ENCODE data around the gene IZUMO4.
A peak's percentile ranks its signal among the peaks of the same experiment; 100 is the strongest.

IZUMO4 gene

GRCh38 chr19:2096480-2097202, at the start of gene IZUMO4:
Gene IZUMO4 (plus strand): TSS chr19:2096915. CDS start chr19:2096946, 31 bp downstream.
- peak; percentile 47 for TF ChIP-seq CTCF (conservative IDR thresholded peaks at IDR 0.05; ENCODE audit: low read depth, low read length)
- peak within 1 kb of the TSS; percentile 63 for H3K4me3 ChIP-seq (ENCODE audit: low read length)
- peak; percentile 83 for DNase-seq (ENCODE audit: low read depth)

GRCh38 chr19:2047076-2047448, 49.7 kb upstream of the IZUMO4 start:
- no peak for TF ChIP-seq CTCF (conservative IDR thresholded peaks at IDR 0.05; ENCODE audit: low read depth, low read length)
- no peak for DNase-seq (ENCODE audit: low read depth)

GRCh38 chr19:2047449-2048103, 49.1 kb upstream of the IZUMO4 start:
- DNase-seq (ENCODE audit: low read depth) = no peak
- no peak overlapping the region for H3K4me3 ChIP-seq (ENCODE audit: low read length)
- TF ChIP-seq CTCF (conservative IDR thresholded peaks at IDR 0.05; ENCODE audit: low read depth, low read length) = no peak

More at GRCh38 chr19:2047076-2047448, 49.7 kb upstream of the IZUMO4 start:
- H3K4me3 ChIP-seq (ENCODE audit: low read length) = no peak overlapping the region

- no peak for DNase-seq (ENCODE audit: low read depth)
- no peak for TF ChIP-seq CTCF (conservative IDR thresholded peaks at IDR 0.05; ENCODE audit: low read depth, low read length)
- peak overlapping the region; percentile 89 for H3K4me3 ChIP-seq (ENCODE audit: low read length)
Measured at GRCh38 chr19:2048104-2048958, 48.4 kb upstream of the IZUMO4 start.

- no peak for DNase-seq (ENCODE audit: low read depth)
- TF ChIP-seq CTCF (conservative IDR thresholded peaks at IDR 0.05; ENCODE audit: low read depth, low read length) = no peak
- peak overlapping the region; percentile 89 for H3K4me3 ChIP-seq (ENCODE audit: low read length)
Measured at GRCh38 chr19:2048959-2049740, 47.6 kb upstream of the IZUMO4 start.

GRCh38 chr19:2049741-2050348, 46.9 kb upstream of the IZUMO4 start:
- no peak for TF ChIP-seq CTCF (conservative IDR thresholded peaks at IDR 0.05; ENCODE audit: low read depth, low read length)
- peak overlapping the region; percentile 89 for H3K4me3 ChIP-seq (ENCODE audit: low read length)
- no peak for DNase-seq (ENCODE audit: low read depth)

Measured in retinal pigment epithelial cell (primary cell).